SK-N-SH (cell line): ENCODE data around the gene IPO8.

Experiments used
- MXI1 ChIP-seq: IDR thresholded peaks from 2 replicates; pipeline ENCODE4 v1.6.1; 2012; ENCODE audit warnings: mild to moderate bottlenecking, low read depth, low read length, improper control_type of control experiment
- RAD21 ChIP-seq: IDR thresholded peaks from 2 replicates; pipeline ENCODE4 v1.6.1; 2012; ENCODE audit warnings: mild to moderate bottlenecking, low read length
- TF ChIP-seq, protein P1 (sequence below): fragments of 200-600 bp; sonication (generic); IDR thresholded peaks from 2 replicates; pipeline ENCODE4 v1.6.1; 2017; ENCODE audit warnings: antibody characterized with exemption, mild to moderate bottlenecking, moderate library complexity
- TF ChIP-seq, protein P2 (sequence below): IDR thresholded peaks from 2 replicates; pipeline ENCODE4 v1.4.0; 2012; ENCODE audit warnings: low read depth

DNA sequence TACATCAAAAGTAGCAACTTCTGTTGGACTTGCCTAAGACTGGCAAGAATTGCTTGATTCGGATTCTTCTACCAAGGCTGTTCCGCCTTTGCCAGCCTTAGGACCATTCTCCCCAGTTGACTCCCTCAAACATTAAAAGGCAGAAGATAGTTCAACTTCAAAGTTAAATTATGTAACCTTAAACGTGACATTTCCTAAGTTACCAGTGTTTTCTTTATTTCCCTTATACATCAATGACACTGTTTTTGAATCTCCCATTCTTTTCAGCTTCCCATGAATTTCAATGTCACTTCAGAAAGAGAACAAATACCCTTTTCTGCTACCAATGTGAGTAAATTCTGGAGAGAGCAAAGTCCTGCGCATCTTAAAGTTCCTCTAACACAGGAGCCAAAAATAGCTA is 33.9 kb upstream of the IPO8 start:
- TF ChIP-seq, protein P1, sequence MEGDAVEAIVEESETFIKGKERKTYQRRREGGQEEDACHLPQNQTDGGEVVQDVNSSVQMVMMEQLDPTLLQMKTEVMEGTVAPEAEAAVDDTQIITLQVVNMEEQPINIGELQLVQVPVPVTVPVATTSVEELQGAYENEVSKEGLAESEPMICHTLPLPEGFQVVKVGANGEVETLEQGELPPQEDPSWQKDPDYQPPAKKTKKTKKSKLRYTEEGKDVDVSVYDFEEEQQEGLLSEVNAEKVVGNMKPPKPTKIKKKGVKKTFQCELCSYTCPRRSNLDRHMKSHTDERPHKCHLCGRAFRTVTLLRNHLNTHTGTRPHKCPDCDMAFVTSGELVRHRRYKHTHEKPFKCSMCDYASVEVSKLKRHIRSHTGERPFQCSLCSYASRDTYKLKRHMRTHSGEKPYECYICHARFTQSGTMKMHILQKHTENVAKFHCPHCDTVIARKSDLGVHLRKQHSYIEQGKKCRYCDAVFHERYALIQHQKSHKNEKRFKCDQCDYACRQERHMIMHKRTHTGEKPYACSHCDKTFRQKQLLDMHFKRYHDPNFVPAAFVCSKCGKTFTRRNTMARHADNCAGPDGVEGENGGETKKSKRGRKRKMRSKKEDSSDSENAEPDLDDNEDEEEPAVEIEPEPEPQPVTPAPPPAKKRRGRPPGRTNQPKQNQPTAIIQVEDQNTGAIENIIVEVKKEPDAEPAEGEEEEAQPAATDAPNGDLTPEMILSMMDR: no peak
- no peak for TF ChIP-seq RAD21
- no peak for TF ChIP-seq MXI1
- TF ChIP-seq, protein P2, sequence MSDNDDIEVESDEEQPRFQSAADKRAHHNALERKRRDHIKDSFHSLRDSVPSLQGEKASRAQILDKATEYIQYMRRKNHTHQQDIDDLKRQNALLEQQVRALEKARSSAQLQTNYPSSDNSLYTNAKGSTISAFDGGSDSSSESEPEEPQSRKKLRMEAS: no peak
